GM12874 (cell line): Measurements from ENCODE around the gene TSPAN32.

ENCODE experiments used
- CTCF ChIP-seq: IDR thresholded peaks from 2 replicates; pipeline ENCODE4 v1.5.1; 2011; ENCODE audit warnings: low read depth, mild to moderate bottlenecking, control low read depth, low read length, moderate library complexity; ENCODE audit not compliant: insufficient read depth

The TSPAN32 gene

GRCh38 chr11:2313051-2313951 is 11.5 kb downstream of the TSPAN32 start:
- TF ChIP-seq CTCF = no peak

- TF ChIP-seq CTCF = no peak
Observed at GRCh38 chr11:2314136-2314524, 12.3 kb downstream of the TSPAN32 start.

- TF ChIP-seq CTCF = no peak
Observed at GRCh38 chr11:2314525-2315394, 12.9 kb downstream of the TSPAN32 start.

- no peak for TF ChIP-seq CTCF
Observed at GRCh38 chr11:2315395-2316168, 13.8 kb downstream of the TSPAN32 start.

GRCh38 chr11:2316169-2316962 is 14.6 kb downstream of the TSPAN32 start:
- no peak for TF ChIP-seq CTCF

GRCh38 chr11:2316963-2317244 is 15.1 kb downstream of the TSPAN32 start:
- TF ChIP-seq CTCF = no peak
